GM18519 (cell line): ENCODE results near the gene GNB5.

Experiments
- ATAC-seq: cut with Tn5 transposase; IDR thresholded peaks from one replicate; pipeline ENCODE4 v1.9.1; 2021; ENCODE audit warnings: mild to moderate bottlenecking, moderate library complexity; ENCODE audit not compliant: unreplicated experiment, low FRiP score

Gene GNB5

GRCh38 chr15:52078197-52078875 is 112.9 kb downstream of the GNB5 start:
- no peak for ATAC-seq

DNA sequence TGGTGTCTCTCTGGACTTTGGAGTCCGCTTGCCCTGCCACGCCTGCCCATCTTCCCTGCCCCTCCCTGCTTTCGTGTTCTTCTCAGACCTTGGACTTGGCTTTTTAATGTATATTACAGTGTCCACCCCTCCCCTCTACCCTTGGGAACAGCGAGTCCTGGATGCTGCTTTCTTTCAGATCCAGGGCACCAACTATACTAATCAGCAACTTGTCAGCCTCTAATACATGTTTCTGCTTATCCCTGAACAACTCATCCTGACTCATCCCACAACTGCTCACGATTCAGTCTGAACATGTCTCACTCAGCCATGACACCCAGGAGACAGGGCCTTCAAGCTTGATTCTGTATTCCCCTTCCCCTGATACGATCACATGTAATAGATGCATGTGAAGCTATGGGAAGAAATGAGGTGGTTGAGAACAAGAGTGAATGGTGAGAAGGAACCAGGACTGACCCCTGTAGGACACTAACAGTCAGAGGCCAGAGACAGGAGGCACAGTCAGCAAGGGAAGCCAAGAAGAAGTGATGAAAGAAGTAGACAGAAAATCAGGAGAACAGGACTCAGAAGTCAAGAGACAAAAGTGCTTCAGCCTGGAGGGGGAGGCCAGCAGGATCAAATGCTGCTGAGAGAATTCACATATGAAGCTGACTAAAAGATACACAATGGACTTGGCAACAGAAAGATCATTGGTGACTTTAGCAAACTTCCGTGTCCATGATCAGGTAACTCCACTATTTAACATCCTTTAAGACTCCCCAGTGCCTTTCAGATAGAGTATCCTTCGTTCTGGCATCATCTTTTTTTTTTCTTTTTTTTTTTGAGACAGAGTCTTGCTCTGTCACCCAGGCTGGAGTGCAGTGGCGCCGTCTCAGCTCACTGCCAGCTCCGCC is 114.1 kb downstream of the GNB5 start:
- ATAC-seq = no peak

DNA sequence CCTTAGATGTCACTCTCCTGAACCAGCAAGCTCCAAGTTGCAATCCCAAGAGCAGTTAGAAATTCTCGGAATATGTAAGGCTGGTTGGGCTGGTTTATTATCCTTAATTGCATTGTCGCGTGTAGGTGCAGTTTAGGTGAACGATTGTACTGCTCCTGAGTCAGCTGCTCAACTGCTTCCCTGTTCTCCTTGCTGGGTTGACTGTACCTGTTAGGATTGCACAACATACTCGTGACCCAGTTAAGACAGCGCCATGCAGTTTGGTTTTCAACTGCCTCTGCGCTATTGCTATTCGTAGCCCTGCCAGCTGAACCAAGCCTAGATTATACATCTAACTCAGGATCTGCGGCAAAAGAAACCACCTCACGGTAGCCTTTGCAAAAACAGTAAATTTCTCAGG is 119.6 kb downstream of the GNB5 start:
- ATAC-seq = no peak

GRCh38 chr15:52069559-52069958 is 121.6 kb downstream of the GNB5 start:
- no peak for ATAC-seq

DNA sequence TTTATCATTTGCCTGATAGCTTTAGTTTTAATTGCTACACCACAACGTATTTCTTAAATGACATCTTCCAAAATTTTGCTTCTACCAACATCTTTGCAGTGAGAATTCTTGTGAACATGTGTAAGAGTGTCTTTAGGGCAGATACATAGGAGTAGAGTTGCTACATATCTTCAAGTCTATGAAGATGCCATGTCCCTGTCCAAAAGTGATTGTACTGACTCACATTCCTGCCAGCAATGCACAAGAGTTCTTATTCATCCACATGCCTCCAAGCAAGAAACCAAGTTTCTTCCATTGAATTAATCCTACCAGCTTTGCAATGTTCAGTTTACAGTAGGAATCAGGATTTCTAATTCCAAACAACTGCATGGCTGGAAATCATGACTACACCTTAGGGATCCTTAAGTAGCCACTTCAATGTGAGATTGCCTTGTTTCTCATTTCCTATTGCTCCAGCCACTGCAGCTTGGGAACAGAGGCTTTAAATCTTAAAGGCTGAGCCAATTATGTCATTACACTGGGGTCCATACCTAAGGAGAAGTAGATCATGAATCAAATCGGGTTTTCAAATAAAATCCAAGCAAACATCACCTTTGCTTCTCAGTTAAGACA is 123.1 kb downstream of the GNB5 start:
- ATAC-seq = no peak

GRCh38 chr15:52067545-52067926 is 123.7 kb downstream of the GNB5 start:
- no peak for ATAC-seq

DNA sequence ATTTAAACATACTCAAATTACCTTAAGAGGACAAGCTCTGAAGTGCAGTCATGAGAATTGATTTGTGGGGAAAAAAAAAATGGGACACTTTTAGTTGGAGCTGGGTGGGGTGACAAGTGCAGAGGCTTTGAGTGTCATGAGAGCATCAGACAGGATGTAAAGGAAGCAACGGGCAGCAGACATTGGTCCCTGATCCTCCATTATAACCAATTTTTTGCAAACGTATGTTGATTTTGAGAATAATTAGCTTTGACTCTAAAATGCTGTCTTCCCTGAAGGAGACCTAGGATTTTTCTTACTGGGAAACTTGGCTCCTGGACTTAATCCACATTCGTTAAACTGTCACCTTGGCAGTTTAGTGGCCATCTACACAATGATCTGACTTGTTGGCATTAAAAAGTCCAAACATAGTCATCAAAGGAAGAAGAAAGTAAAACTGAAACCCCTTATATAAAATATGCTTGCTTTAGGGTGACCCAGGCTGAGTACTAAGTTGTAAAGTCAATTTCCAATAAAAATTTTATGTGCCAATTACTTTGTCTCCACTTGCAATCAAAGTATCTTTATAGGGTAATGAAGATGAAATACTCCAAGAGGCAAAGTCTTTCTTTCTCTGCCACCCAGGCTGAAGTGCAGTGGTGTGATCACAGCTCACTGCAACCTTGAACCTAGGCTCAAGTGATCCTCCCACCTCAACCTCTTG is 124.2 kb downstream of the GNB5 start:
- ATAC-seq = no peak
